MM.1S (cell line): ENCODE results near the gene ZNF175.

Source experiments
- DNase-seq: peaks from one replicate; pipeline ENCODE4 v3.0.0-alpha.2; 2015
- H2AFZ ChIP-seq: fragments of 300-600 bp; sonication (generic); 2 replicates; pipeline ENCODE4 v1.6.0; 2016; ENCODE audit warnings: antibody characterized with exemption, low read length
- H3F3A ChIP-seq: fragments of 300-600 bp; sonication (generic); 2 replicates; pipeline ENCODE4 v1.6.1; 2016; ENCODE audit warnings: mild to moderate bottlenecking, antibody characterized with exemption, low read length, moderate library complexity, mixed read lengths; ENCODE audit not compliant: insufficient read depth
- H3K27ac ChIP-seq: fragments of 300-600 bp; sonication (generic); 2 replicates; pipeline ENCODE4 v1.5.1; 2016; ENCODE audit warnings: mild to moderate bottlenecking, low read length
- H3K27me3 ChIP-seq: fragments of 300-600 bp; sonication (generic); replicated peaks from 2 replicates; pipeline ENCODE4 v1.6.0; 2016; ENCODE audit warnings: low read length; ENCODE audit not compliant: insufficient read depth
- H3K36me3 ChIP-seq: fragments of 300-600 bp; sonication (generic); replicated peaks from 2 replicates; pipeline ENCODE4 v1.6.1; 2016; ENCODE audit warnings: mild to moderate bottlenecking, low read length, mixed read lengths; ENCODE audit not compliant: insufficient read depth
- H3K4me1 ChIP-seq: fragments of 300-600 bp; sonication (generic); 2 replicates; pipeline ENCODE4 v1.6.1; 2016; ENCODE audit warnings: low read length, mixed read lengths
- H3K4me2 ChIP-seq: fragments of 300-600 bp; sonication (generic); 2 replicates; pipeline ENCODE4 v1.6.0; 2016; ENCODE audit warnings: low read depth, low read length
- H3K4me3 ChIP-seq: fragments of 300-600 bp; sonication (generic); 2 replicates; pipeline ENCODE4 v1.5.1; 2016; ENCODE audit warnings: low read length, mixed read lengths
- H3K79me2 ChIP-seq: fragments of 300-600 bp; sonication (generic); 2 replicates; pipeline ENCODE4 v1.6.1; 2016; ENCODE audit warnings: mixed run types, low read length, mixed read lengths
- H3K9ac ChIP-seq: fragments of 300-600 bp; sonication (generic); 2 replicates; pipeline ENCODE4 v1.6.1; 2016; ENCODE audit warnings: low read length, mixed read lengths
- H3K9me2 ChIP-seq: fragments of 300-600 bp; sonication (generic); replicated peaks from 2 replicates; pipeline ENCODE4 v1.6.1; 2016; ENCODE audit warnings: mild to moderate bottlenecking, low read length, mixed read lengths; ENCODE audit not compliant: insufficient read depth
- H3K9me3 ChIP-seq: fragments of 300-600 bp; sonication (generic); replicated peaks from 2 replicates; pipeline ENCODE4 v1.6.1; 2016; ENCODE audit warnings: mild to moderate bottlenecking, low read length, mixed read lengths; ENCODE audit not compliant: insufficient read depth
- H4K20me1 ChIP-seq: fragments of 300-600 bp; sonication (generic); 2 replicates; pipeline ENCODE4 v1.6.1; 2016; ENCODE audit warnings: mild to moderate bottlenecking, low read length, moderate library complexity, mixed read lengths; ENCODE audit not compliant: insufficient read depth
- CTCF ChIP-seq: fragments of 300-600 bp; sonication (generic); IDR thresholded peaks from 2 replicates; pipeline ENCODE4 v1.5.1; 2016; ENCODE audit warnings: antibody characterized with exemption, low read length, mixed read lengths
- EZH2 ChIP-seq: fragments of 300-600 bp; sonication (generic); optimal IDR thresholded peaks from 2 replicates; pipeline ENCODE3; 2017; ENCODE audit warnings: low read depth, mild to moderate bottlenecking, antibody characterized with exemption, low read length, mixed read lengths
- EZH2phosphoT487 ChIP-seq: fragments of 300-600 bp; sonication (generic); IDR thresholded peaks from 2 replicates; pipeline ENCODE4 v1.6.1; 2018; ENCODE audit warnings: antibody characterized with exemption, low read length

The ZNF175 gene

GRCh38 chr19:51600940-51601580 is 30.0 kb downstream of the ZNF175 start:
- Histone ChIP-seq H3F3A (no peaks in the 10 kb centered on the region), H3K4me1 (0 out of 2 replicates have a peak, but pooled peaks cover 6% of the 10 kb centered on the region), H3K4me2 (no peak overlapping the region), H3K4me3 (no peak overlapping the region), H3K9me3 (no peaks in the 10 kb centered on the region), H4K20me1 (no peaks in the 10 kb centered on the region), H3K27ac (no peak overlapping the region), H3K9me2 (no peaks in the 10 kb centered on the region), H2AFZ (no peak overlapping the region), H3K36me3 (no peaks in the 10 kb centered on the region), H3K79me2 (no peaks in the 10 kb centered on the region), H3K9ac (no peak overlapping the region), H3K27me3 (no peaks in the 10 kb centered on the region)
- DNase-seq, result no peak
- TF ChIP-seq EZH2 (no peak), CTCF (no peak), EZH2phosphoT487 (no peak)

GRCh38 chr19:51602189-51602854 is 31.2 kb downstream of the ZNF175 start:
- H3K4me3 ChIP-seq, result no peak overlapping the region
- no peaks in the 10 kb centered on the region for H3K9me3 ChIP-seq
- no peaks in the 10 kb centered on the region for H3K27me3 ChIP-seq
- no peaks in the 10 kb centered on the region for H3K9me2 ChIP-seq
- H4K20me1 ChIP-seq, result no peaks in the 10 kb centered on the region
- no peak for DNase-seq
- H3K27ac ChIP-seq, result no peak overlapping the region
- peaks cover 11% of the 10 kb centered on the region; the same call in 1 of the 2 replicates for H3K4me1 ChIP-seq
- no peak overlapping the region for H3K4me2 ChIP-seq
- H2AFZ ChIP-seq, result no peak overlapping the region
- H3F3A ChIP-seq, result no peaks in the 10 kb centered on the region
- H3K9ac ChIP-seq, result no peak overlapping the region
- TF ChIP-seq EZH2, result no peak
- TF ChIP-seq CTCF, result no peak
- no peak for TF ChIP-seq EZH2phosphoT487
- no peaks in the 10 kb centered on the region for H3K79me2 ChIP-seq
- H3K36me3 ChIP-seq, result no peaks in the 10 kb centered on the region

- DNase-seq, result peak; percentile 65
- TF ChIP-seq EZH2, result no peak
- TF ChIP-seq CTCF, result no peak
- TF ChIP-seq EZH2phosphoT487, result no peak
- H3K4me2 ChIP-seq, result peak overlapping the region; percentile 34; the same call in 1 of the 2 replicates
Measured at GRCh38 chr19:51607077-51607476, 36.0 kb downstream of the ZNF175 start.

More at GRCh38 chr19:51607077-51607476, 36.0 kb downstream of the ZNF175 start:
- no peaks in the 10 kb centered on the region for H3K36me3 ChIP-seq
- no peaks in the 10 kb centered on the region for H3K9me3 ChIP-seq
- H3K4me3 ChIP-seq, result no peak overlapping the region
- no peaks in the 10 kb centered on the region for H4K20me1 ChIP-seq
- no peaks in the 10 kb centered on the region for H3K9me2 ChIP-seq
- no peaks in the 10 kb centered on the region for H3K79me2 ChIP-seq
- H3F3A ChIP-seq, result no peaks in the 10 kb centered on the region
- peak overlapping the region; percentile 64 for H3K27ac ChIP-seq
- no peaks in the 10 kb centered on the region for H3K27me3 ChIP-seq
- H3K9ac ChIP-seq, result no peak overlapping the region
- H2AFZ ChIP-seq, result no peak overlapping the region
- peaks cover 17% of the 10 kb centered on the region; the same call in 1 of the 2 replicates for H3K4me1 ChIP-seq
